C1 segment of cervical spinal cord (tissue), 14 donors: Measurements from ENCODE around the gene ARHGAP22.
A peak's percentile ranks its signal among the peaks of the same experiment; 100 is the strongest.

Source experiments
- DNase-seq, 14 donors: peaks; one replicate each; lab custom pipeline; 2025; lab: John Stamatoyannopoulos, UW

The ARHGAP22 gene

GRCh38 chr10:48480397-48481374 is 124.2 kb downstream of the ARHGAP22 start:
- DNase-seq, result no peak

- DNase-seq, result no peak
Observed at GRCh38 chr10:48478980-48479811, 125.7 kb downstream of the ARHGAP22 start.

GRCh38 chr10:48478469-48478868 is 126.4 kb downstream of the ARHGAP22 start:
- DNase-seq, result no peak

- DNase-seq, result no peak
Observed at GRCh38 chr10:48477616-48478015, 127.3 kb downstream of the ARHGAP22 start.

GRCh38 chr10:48477141-48477540 is 127.7 kb downstream of the ARHGAP22 start:
- DNase-seq, result no peak

GRCh38 chr10:48476279-48476982 is 128.4 kb downstream of the ARHGAP22 start:
- DNase-seq, result no peak

GRCh38 chr10:48475943-48476278 is 129.0 kb downstream of the ARHGAP22 start:
- no peak for DNase-seq

- DNase-seq, result no peak
Observed at GRCh38 chr10:48474765-48475365, 130.0 kb downstream of the ARHGAP22 start.

GRCh38 chr10:48473704-48474103 is 131.2 kb downstream of the ARHGAP22 start:
- DNase-seq, result no peak

GRCh38 chr10:48472501-48473069 is 132.3 kb downstream of the ARHGAP22 start:
- DNase-seq, result no peak

- DNase-seq, result no peak
Observed at GRCh38 chr10:48470893-48471805, 133.7 kb downstream of the ARHGAP22 start.

GRCh38 chr10:48470115-48470892 is 134.6 kb downstream of the ARHGAP22 start:
- peak in 3 of 14 donors; percentile 24 to 48 (median 38) for DNase-seq

- no peak for DNase-seq
Observed at GRCh38 chr10:48469516-48470020, 135.3 kb downstream of the ARHGAP22 start.

GRCh38 chr10:48468866-48469511 is 135.9 kb downstream of the ARHGAP22 start:
- DNase-seq, result no peak

GRCh38 chr10:48468130-48468790 is 136.6 kb downstream of the ARHGAP22 start:
- DNase-seq, result no peak

GRCh38 chr10:48467669-48468068 is 137.2 kb downstream of the ARHGAP22 start:
- DNase-seq, result no peak

- no peak for DNase-seq
Observed at GRCh38 chr10:48466611-48467240, 138.1 kb downstream of the ARHGAP22 start.
